K562 (cell line): Measurements from ENCODE around the gene DYNLL1. TPM values are rescaled to one million over a fixed set of nuclear protein-coding genes. Genes with fewer than 3 reads are reported as not detected.

ENCODE experiments used
- ATAC-seq: fragments of 200-7000 bp; cut with Tn5 transposase; 3 replicates; pipeline ENCODE4 v1.9.1; 2020; ENCODE audit warnings: moderate library complexity
- BruUV-seq: library from RNA; stranded (reverse); fragments of 400-500 nt; replicated peaks from 2 replicates; lab custom pipeline; 2021; lab: Mats Ljungman, UMichigan
- CTCF ChIA-PET: fragments of 300-600 bp; formaldehyde crosslinking; extraction: SDS; loops from one replicate; lab custom pipeline; 2021; ENCODE audit warnings: low intra/inter-chr PET ratio; lab: Yijun Ruan, JAX
- POLR2A ChIA-PET: fragments of 300-600, 350-650 bp; sonication (Branson Sonifier 250); formaldehyde crosslinking; extraction: SDS; loops from one replicate; lab custom pipeline; 2021; ENCODE audit warnings: antibody characterized with exemption, inconsistent platforms; lab: Yijun Ruan, JAX
- DNase-seq, 4 experiments: peaks; one replicate each; pipeline versions ENCODE4 v3.0.0 to v3.0.0-alpha.2; 2011 to 2018; ENCODE audit warnings: low spot score in 3 of 4, mixed read lengths in 3 of 4; ENCODE audit errors: extremely low read depth in 1 of 4
- FAIRE-seq: peaks from 2 replicates; lab custom pipeline; 2011; peaks lifted over from hg19 to GRCh38; lab: Jason Lieb, UNC
- H2AFZ ChIP-seq: 2 replicates; pipeline ENCODE4 v1.6.0; 2011; ENCODE audit warnings: low read depth, low read length, control low read depth, inconsistent platforms
- H3K27ac ChIP-seq: fragments of 200-600 bp; 3 replicates; pipeline ENCODE4 v1.8.0; 2011; ENCODE audit warnings: low read depth, mild to moderate bottlenecking, control low read depth, inconsistent platforms, low read length, moderate library complexity, mixed read lengths; ENCODE audit errors: extremely low read depth
- H3K27me3 ChIP-seq, 2 experiments: fragments of 300-600 bp in 1 of 2; 2 replicates in 1 of 2; 3 replicates in 1 of 2; pipeline versions ENCODE4 v1.6.0 to v1.8.0; 2011; ENCODE audit warnings: inconsistent platforms in 2 of 2, low read length in 2 of 2, mild to moderate bottlenecking in 1 of 2, mixed read lengths in 1 of 2, moderate library complexity in 1 of 2; ENCODE audit not compliant: control insufficient read depth in 2 of 2, insufficient read depth in 2 of 2
- H3K36me3 ChIP-seq: fragments of 300-600 bp; 3 replicates; pipeline ENCODE4 v1.8.0; 2011; ENCODE audit warnings: mild to moderate bottlenecking, low read length, inconsistent platforms; ENCODE audit not compliant: control insufficient read depth, insufficient read depth
- H3K4me1 ChIP-seq, 2 experiments: fragments of 200-600 bp in 1 of 2; replicated peaks in 1 of 2; 2 replicates in 1 of 2; 3 replicates in 1 of 2; pipeline versions ENCODE4 v1.5.1 to v1.8.0; 2011; ENCODE audit warnings: inconsistent platforms in 2 of 2, low read length in 2 of 2, mild to moderate bottlenecking in 1 of 2, mixed read lengths in 1 of 2, moderate library complexity in 1 of 2; ENCODE audit not compliant: control insufficient read depth in 2 of 2, insufficient read depth in 2 of 2
- H3K4me2 ChIP-seq: 2 replicates; pipeline ENCODE4 v1.6.1; 2011; ENCODE audit warnings: low read length, control low read depth, inconsistent platforms, mixed read lengths; ENCODE audit not compliant: insufficient read depth
- H3K4me3 ChIP-seq: fragments of 200-600 bp; sonication (generic), shearing (Covaris generic); 2 replicates; pipeline ENCODE4 v1.5.1; 2016; ENCODE audit warnings: control low read depth, inconsistent platforms
- H3K79me2 ChIP-seq: fragments of 200-600 bp; 3 replicates; pipeline ENCODE4 v1.8.0; 2011; ENCODE audit warnings: low read length, inconsistent platforms; ENCODE audit not compliant: control insufficient read depth, insufficient read depth
- H3K9ac ChIP-seq, 2 experiments: 2 replicates each; pipeline versions ENCODE4 v1.6.0 to v1.6.1; 2011; ENCODE audit warnings: low read depth in 2 of 2, low read length in 2 of 2, control low read depth in 1 of 2, inconsistent platforms in 1 of 2, mild to moderate bottlenecking in 1 of 2, mixed read lengths in 1 of 2; ENCODE audit not compliant: insufficient read depth in 1 of 2
- H3K9me1 ChIP-seq: one replicate; pipeline ENCODE4 v1.6.0; 2011; ENCODE audit warnings: inconsistent platforms, mild to moderate bottlenecking, low read length, moderate library complexity; ENCODE audit not compliant: control insufficient read depth, insufficient read depth
- H3K9me3 ChIP-seq: replicated peaks from 2 replicates; pipeline ENCODE4 v1.5.1; 2011; ENCODE audit warnings: low read depth, low read length, inconsistent platforms; ENCODE audit not compliant: control insufficient read depth, insufficient read depth
- H4K20me1 ChIP-seq: replicated peaks from 2 replicates; pipeline ENCODE4 v1.6.1; 2011; ENCODE audit warnings: low read length, inconsistent platforms, mixed read lengths; ENCODE audit not compliant: control insufficient read depth, insufficient read depth
- ARID2 ChIP-seq: fragments of 450-650 bp; IDR thresholded peaks from 2 replicates; pipeline ENCODE4 v1.6.1; 2017; ENCODE audit warnings: antibody characterized with exemption, mild to moderate bottlenecking
- NR2C1 ChIP-seq, 2 experiments: fragments of 450-650 bp; IDR thresholded peaks; 2 replicates each; pipeline ENCODE4 v1.6.1; 2017; ENCODE audit warnings: mild to moderate bottlenecking in 2 of 2, antibody characterized with exemption in 1 of 2, inconsistent platforms in 1 of 2, missing compliant biosample characterization in 1 of 2, missing genetic modification characterization in 1 of 2
- SAP30 ChIP-seq: fragments of 200-600 bp; sonication (generic); IDR thresholded peaks from 2 replicates; pipeline ENCODE4 v1.6.1; 2012; ENCODE audit warnings: borderline replicate concordance, low read depth, mild to moderate bottlenecking, moderate library complexity, low read length, control low read depth, inconsistent platforms; ENCODE audit not compliant: insufficient read depth, poor library complexity, severe bottlenecking
- XRCC5 ChIP-seq: fragments of 200-400 bp; formaldehyde crosslinking; IDR thresholded peaks from 2 replicates; pipeline ENCODE4 v1.6.1; 2017; ENCODE audit warnings: low read depth, mild to moderate bottlenecking, low read length
- ZNF644 ChIP-seq: fragments of 200-800 bp; sonication (Bioruptor generic); IDR thresholded peaks from 2 replicates; pipeline ENCODE4 v1.6.1; 2016; ENCODE audit warnings: low read depth, missing genetic modification characterization, missing compliant biosample characterization
- WGBS: fragments of 100-300 bp; shearing (Covaris generic); methylation state at CpG from one replicate; pipeline ENCODE4 v1.1.6; 2016; ENCODE audit warnings: low coverage, mixed read lengths; ENCODE audit not compliant: insufficient coverage; ENCODE audit errors: missing lambda C conversion rate; 5-methylcytosine and 5-hydroxymethylcytosine counted together
- in situ Hi-C: fragments of 300-500 bp; cut with MboI; formaldehyde crosslinking; loops from 4 replicates; pipeline ENCODE4 v1.15.0; 2018; ENCODE audit warnings: inconsistent platforms, mixed read lengths
- intact Hi-C: fragments of 100-400 bp; cut with micrococcal nuclease; formaldehyde crosslinking; loops from 2 replicates; pipeline ENCODE4 v1.14.2; 2022
- polyA plus RNA-seq, 8 experiments: library from polyadenylated mRNA; depleted of rRNA in 4 of 8; stranded (reverse) in 5 of 8; unstranded in 3 of 8; fragments of >200 nt; fragmentation: Nextera tagmentation in 2 of 8; fragmentation: Illumina TruSeq in 1 of 8; extraction: Ambion mirVana in 2 of 8; extraction: Trizol in 1 of 8; gene quantifications; 2 replicates each; pipeline versions ENCODE4 v1.2.1 to v1.2.3, GENCODE V29; 2011 to 2014; ENCODE audit warnings: inconsistent platforms in 1 of 8, missing spikeins in 1 of 8
- total RNA-seq, 7 experiments: library from RNA; depleted of rRNA in 6 of 7; stranded (reverse); fragments of >200 nt in 6 of 7; fragmentation: Illumina TruSeq in 2 of 7; extraction: Trizol in 2 of 7; gene quantifications; 2 replicates each; pipeline versions ENCODE4 v1.2.1 to v1.2.3, GENCODE V29; 2011 to 2021; ENCODE audit warnings: low replicate concordance in 1 of 7
- TF ChIP-seq, protein P1 (sequence below): sonication (generic); formaldehyde crosslinking; IDR thresholded peaks from 2 replicates; pipeline ENCODE4 v1.8.0; 2022; ENCODE audit warnings: mild to moderate bottlenecking, missing genetic modification reagents
- TF ChIP-seq, protein P2 (sequence below): sonication (generic); formaldehyde crosslinking; IDR thresholded peaks from 2 replicates; pipeline ENCODE4 v1.9.0; 2022; ENCODE audit warnings: mild to moderate bottlenecking, missing genetic modification reagents
- TF ChIP-seq, protein P3 (sequence below), 2 experiments: IDR thresholded peaks; 2 replicates each; pipeline ENCODE4 v1.6.1; 2012; ENCODE audit warnings: improper control_type of control experiment in 2 of 2, low read depth in 2 of 2, low read length in 2 of 2, borderline replicate concordance in 1 of 2
- TF ChIP-seq, protein P4 (sequence below): fragments of 450-650 bp; conservative IDR thresholded peaks from 2 replicates; pipeline ENCODE4 v1.6.1; 2016; ENCODE audit warnings: missing genetic modification characterization, low read depth, mild to moderate bottlenecking, missing compliant biosample characterization, moderate library complexity

Gene DYNLL1
- total and polyA plus RNA-seq, 9 of the 15 experiments (the other 6 are each of a cell fraction or from before 2014, with no cell fraction given), result 303 to 1,112 (median 468) TPM

DNA sequence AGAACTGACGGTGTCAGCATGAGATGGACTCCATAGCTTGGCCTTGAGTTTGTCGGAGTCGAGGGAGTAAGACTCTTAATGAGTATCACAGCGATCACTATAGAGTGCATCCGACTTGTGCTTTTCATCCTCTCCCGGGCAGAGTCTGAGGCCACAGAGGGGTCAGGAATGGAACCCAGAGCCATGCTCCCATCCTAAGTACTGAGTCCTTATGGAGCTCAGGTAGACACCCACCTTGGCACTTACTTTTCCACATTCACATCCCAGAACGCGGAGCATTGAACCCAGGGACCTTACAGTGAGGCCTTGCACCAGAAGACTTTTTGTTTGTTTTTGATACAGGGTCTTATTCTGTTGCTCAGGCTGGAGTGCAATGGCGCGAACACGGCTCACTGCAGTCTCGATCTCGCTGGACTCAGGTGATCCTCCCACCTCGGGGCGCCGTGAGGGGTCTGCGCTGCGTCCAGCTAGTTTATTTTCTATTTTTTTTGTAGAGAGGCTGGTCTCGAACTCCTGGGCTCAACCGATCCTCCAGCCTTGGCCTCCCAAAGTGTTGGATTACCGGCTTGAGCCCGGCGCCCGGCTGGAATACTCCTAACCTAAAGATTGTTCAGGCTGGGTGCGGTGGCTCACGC lies 25.6 kb upstream of the DYNLL1 start:
- H3K27me3 ChIP-seq, result no peaks in the 10 kb centered on the region
- H3K9me3 ChIP-seq, result no peaks in the 10 kb centered on the region
- CTCF ChIA-PET, result interaction anchor here (0.6 kb wide), 1 partner anchor 13 kb away, joined by 6 read pairs; no protein-coding TSS in a partner anchor
- FAIRE-seq (peak; percentile 79), DNase-seq (no peak), ATAC-seq (peak; percentile 61)
- H3K9ac ChIP-seq, result peak overlapping the region; percentile 87 to 100
- in situ Hi-C loops (no loop called here), intact Hi-C loops (loop anchor here (2.0 kb wide), 1 partner anchor 59 kb away; the partner anchor contains the start of gene COQ5)
- peaks cover 28% of the 10 kb centered on the region for H4K20me1 ChIP-seq
- peak overlapping the region; percentile 88 for H2AFZ ChIP-seq
- TSS peak; percentile 64 for BruUV-seq
- peaks cover 33% of the 10 kb centered on the region for H3K36me3 ChIP-seq
- H3K9me1 ChIP-seq, result no peaks in the 10 kb centered on the region
- peak overlapping the region; percentile 90 for H3K4me3 ChIP-seq
- WGBS, result 2% methylated on average over 26 of the region's 26 CpGs
- peaks cover 91% of the 10 kb centered on the region for H3K79me2 ChIP-seq
- H3K4me1 ChIP-seq, result peaks cover 33 to 35% of the 10 kb centered on the region in 2 experiments
- H3K27ac ChIP-seq, result peak overlapping the region; percentile 96
- peak overlapping the region; percentile 97 for H3K4me2 ChIP-seq
- POLR2A ChIA-PET, result interaction anchor here (0.5 to 3.1 kb wide), 7 partner anchors 10 to 269 kb away, joined by 3 to 16 read pairs (median 3); partner anchors contain the start of genes RNU4-1, RNU4-2 and RPLP0
- TF ChIP-seq NR2C1 (IDR thresholded peaks at IDR 0.05) (no peak; the same call in 1 of the 2 replicates), NR2C1 (tag; IDR thresholded peaks at IDR 0.05) (peak; percentile 15; the same call in 1 of the 2 replicates), XRCC5 (0 out of 2 replicates have a peak, but pooled peaks have one; percentile 2), ZNF644 (tag) (no peak), ARID2 (0 out of 2 replicates have a peak, but pooled peaks have one; percentile 1), SAP30 (peak; percentile 63)
- TF ChIP-seq, protein P1, sequence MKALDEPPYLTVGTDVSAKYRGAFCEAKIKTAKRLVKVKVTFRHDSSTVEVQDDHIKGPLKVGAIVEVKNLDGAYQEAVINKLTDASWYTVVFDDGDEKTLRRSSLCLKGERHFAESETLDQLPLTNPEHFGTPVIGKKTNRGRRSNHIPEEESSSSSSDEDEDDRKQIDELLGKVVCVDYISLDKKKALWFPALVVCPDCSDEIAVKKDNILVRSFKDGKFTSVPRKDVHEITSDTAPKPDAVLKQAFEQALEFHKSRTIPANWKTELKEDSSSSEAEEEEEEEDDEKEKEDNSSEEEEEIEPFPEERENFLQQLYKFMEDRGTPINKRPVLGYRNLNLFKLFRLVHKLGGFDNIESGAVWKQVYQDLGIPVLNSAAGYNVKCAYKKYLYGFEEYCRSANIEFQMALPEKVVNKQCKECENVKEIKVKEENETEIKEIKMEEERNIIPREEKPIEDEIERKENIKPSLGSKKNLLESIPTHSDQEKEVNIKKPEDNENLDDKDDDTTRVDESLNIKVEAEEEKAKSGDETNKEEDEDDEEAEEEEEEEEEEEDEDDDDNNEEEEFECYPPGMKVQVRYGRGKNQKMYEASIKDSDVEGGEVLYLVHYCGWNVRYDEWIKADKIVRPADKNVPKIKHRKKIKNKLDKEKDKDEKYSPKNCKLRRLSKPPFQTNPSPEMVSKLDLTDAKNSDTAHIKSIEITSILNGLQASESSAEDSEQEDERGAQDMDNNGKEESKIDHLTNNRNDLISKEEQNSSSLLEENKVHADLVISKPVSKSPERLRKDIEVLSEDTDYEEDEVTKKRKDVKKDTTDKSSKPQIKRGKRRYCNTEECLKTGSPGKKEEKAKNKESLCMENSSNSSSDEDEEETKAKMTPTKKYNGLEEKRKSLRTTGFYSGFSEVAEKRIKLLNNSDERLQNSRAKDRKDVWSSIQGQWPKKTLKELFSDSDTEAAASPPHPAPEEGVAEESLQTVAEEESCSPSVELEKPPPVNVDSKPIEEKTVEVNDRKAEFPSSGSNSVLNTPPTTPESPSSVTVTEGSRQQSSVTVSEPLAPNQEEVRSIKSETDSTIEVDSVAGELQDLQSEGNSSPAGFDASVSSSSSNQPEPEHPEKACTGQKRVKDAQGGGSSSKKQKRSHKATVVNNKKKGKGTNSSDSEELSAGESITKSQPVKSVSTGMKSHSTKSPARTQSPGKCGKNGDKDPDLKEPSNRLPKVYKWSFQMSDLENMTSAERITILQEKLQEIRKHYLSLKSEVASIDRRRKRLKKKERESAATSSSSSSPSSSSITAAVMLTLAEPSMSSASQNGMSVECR (CRISPR knock-in tag), result peak; percentile 37; the same call in 1 of the 2 replicates
- TF ChIP-seq, protein P2, sequence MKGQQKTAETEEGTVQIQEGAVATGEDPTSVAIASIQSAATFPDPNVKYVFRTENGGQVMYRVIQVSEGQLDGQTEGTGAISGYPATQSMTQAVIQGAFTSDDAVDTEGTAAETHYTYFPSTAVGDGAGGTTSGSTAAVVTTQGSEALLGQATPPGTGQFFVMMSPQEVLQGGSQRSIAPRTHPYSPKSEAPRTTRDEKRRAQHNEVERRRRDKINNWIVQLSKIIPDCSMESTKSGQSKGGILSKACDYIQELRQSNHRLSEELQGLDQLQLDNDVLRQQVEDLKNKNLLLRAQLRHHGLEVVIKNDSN (CRISPR knock-in tag), result 0 out of 2 replicates have a peak, but pooled peaks have one; percentile 23
- TF ChIP-seq, protein P3, sequence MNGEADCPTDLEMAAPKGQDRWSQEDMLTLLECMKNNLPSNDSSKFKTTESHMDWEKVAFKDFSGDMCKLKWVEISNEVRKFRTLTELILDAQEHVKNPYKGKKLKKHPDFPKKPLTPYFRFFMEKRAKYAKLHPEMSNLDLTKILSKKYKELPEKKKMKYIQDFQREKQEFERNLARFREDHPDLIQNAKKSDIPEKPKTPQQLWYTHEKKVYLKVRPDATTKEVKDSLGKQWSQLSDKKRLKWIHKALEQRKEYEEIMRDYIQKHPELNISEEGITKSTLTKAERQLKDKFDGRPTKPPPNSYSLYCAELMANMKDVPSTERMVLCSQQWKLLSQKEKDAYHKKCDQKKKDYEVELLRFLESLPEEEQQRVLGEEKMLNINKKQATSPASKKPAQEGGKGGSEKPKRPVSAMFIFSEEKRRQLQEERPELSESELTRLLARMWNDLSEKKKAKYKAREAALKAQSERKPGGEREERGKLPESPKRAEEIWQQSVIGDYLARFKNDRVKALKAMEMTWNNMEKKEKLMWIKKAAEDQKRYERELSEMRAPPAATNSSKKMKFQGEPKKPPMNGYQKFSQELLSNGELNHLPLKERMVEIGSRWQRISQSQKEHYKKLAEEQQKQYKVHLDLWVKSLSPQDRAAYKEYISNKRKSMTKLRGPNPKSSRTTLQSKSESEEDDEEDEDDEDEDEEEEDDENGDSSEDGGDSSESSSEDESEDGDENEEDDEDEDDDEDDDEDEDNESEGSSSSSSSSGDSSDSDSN (IDR thresholded peaks at IDR 0.05; ENCODE audit: borderline replicate concordance in 1 of 2, low read depth in 2 of 2, low read length in 2 of 2), result 0 out of 4 replicates have a peak, but pooled peaks of 1 of the 2 experiments have one; percentile 28
- TF ChIP-seq, protein P4, sequence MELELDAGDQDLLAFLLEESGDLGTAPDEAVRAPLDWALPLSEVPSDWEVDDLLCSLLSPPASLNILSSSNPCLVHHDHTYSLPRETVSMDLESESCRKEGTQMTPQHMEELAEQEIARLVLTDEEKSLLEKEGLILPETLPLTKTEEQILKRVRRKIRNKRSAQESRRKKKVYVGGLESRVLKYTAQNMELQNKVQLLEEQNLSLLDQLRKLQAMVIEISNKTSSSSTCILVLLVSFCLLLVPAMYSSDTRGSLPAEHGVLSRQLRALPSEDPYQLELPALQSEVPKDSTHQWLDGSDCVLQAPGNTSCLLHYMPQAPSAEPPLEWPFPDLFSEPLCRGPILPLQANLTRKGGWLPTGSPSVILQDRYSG (tag), result 0 out of 2 replicates have a peak, but pooled peaks have one; percentile 2
